OCI-LY7 (cell line): ENCODE data around the gene KRTAP11-1.

Source experiments
- CTCF ChIP-seq: fragments of 200-600 bp; sonication (generic); conservative IDR thresholded peaks from 2 replicates; pipeline ENCODE4 v1.5.1; 2014; ENCODE audit warnings: mild to moderate bottlenecking, antibody characterized with exemption, low read length, moderate library complexity, mixed read lengths
- EZH2phosphoT487 ChIP-seq: fragments of 200-600 bp; sonication (generic); IDR thresholded peaks from 2 replicates; pipeline ENCODE4 v1.6.1; 2018; ENCODE audit warnings: low read depth, borderline replicate concordance, mild to moderate bottlenecking, mixed run types, antibody characterized with exemption, low read length, moderate library complexity, mixed read lengths

DNA sequence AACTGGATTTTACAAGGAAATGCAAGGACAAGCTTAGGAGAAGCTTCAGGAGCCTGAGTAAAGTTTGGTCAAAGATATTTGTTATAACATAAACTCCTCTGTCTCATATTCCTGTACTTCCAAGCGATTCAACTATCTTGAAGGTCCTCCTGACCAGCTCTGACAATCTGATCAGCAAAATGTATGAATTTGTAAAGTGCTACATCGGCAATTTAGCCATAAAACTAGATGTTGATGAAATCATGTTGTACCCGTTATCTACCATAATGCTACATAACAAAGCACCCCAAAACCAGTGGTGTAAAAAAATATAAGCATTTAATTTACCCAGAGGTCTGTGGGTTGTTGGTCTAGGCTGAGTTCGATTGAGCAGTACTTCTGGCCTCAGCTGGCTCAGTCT, 19.5 kb upstream of the KRTAP11-1 start:
- TF ChIP-seq CTCF (no peak), EZH2phosphoT487 (no peak)
